PFSK-1 (cell line): Measurements from ENCODE around the gene GABBR2.

ENCODE experiments used
- FOXP2 ChIP-seq: optimal IDR thresholded peaks from 2 replicates; pipeline ENCODE3; 2011; ENCODE audit warnings: borderline replicate concordance, control low read depth, inconsistent platforms; ENCODE audit not compliant: insufficient read depth; ENCODE audit errors: extremely low read length, extremely low read depth
- POLR2AphosphoS5 ChIP-seq: IDR thresholded peaks from 2 replicates; pipeline ENCODE4 v1.6.1; 2012; ENCODE audit warnings: low read depth, mild to moderate bottlenecking, control low read depth, low read length, moderate library complexity
- SIN3A ChIP-seq: IDR thresholded peaks from 2 replicates; pipeline ENCODE4 v1.6.1; 2012; ENCODE audit warnings: mild to moderate bottlenecking, low read length, moderate library complexity, borderline replicate concordance; ENCODE audit not compliant: insufficient read depth
- TAF1 ChIP-seq: IDR thresholded peaks from 2 replicates; pipeline ENCODE4 v1.6.1; 2012; ENCODE audit warnings: low read length, control low read depth, borderline replicate concordance; ENCODE audit not compliant: insufficient read depth
- TF ChIP-seq, protein P1 (sequence below), 2 experiments: IDR thresholded peaks; 2 replicates each; pipeline versions ENCODE4 v1.6.1 to v1.8.0; 2011 to 2012; ENCODE audit warnings: low read depth in 2 of 2, low read length in 2 of 2, control low read depth in 1 of 2, inconsistent platforms in 1 of 2, mild to moderate bottlenecking in 1 of 2, moderate library complexity in 1 of 2; ENCODE audit not compliant: insufficient read depth in 1 of 2

The GABBR2 gene

DNA sequence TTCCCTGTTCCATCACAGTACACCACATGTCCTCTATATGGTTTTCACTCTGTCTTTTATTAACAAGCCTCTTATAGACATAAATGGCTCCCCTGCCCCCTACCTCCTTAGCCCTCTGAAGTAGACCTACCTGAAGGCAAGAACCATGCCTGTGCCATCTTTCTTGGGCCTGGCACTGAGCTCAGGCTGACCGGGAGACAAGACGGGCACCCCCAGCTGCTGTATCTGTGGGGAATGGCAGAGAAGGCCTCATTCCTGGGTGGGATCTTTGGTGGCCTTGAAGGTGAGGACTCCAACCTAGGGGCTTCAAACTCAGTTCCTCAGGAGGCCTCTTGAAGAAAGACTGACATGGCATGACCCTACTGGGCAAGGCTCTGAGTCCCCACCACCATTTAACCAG, 109.9 kb downstream of the GABBR2 start:
- TF ChIP-seq SIN3A (no peak), FOXP2 (no peak), POLR2AphosphoS5 (no peak), TAF1 (no peak)
- TF ChIP-seq, protein P1, sequence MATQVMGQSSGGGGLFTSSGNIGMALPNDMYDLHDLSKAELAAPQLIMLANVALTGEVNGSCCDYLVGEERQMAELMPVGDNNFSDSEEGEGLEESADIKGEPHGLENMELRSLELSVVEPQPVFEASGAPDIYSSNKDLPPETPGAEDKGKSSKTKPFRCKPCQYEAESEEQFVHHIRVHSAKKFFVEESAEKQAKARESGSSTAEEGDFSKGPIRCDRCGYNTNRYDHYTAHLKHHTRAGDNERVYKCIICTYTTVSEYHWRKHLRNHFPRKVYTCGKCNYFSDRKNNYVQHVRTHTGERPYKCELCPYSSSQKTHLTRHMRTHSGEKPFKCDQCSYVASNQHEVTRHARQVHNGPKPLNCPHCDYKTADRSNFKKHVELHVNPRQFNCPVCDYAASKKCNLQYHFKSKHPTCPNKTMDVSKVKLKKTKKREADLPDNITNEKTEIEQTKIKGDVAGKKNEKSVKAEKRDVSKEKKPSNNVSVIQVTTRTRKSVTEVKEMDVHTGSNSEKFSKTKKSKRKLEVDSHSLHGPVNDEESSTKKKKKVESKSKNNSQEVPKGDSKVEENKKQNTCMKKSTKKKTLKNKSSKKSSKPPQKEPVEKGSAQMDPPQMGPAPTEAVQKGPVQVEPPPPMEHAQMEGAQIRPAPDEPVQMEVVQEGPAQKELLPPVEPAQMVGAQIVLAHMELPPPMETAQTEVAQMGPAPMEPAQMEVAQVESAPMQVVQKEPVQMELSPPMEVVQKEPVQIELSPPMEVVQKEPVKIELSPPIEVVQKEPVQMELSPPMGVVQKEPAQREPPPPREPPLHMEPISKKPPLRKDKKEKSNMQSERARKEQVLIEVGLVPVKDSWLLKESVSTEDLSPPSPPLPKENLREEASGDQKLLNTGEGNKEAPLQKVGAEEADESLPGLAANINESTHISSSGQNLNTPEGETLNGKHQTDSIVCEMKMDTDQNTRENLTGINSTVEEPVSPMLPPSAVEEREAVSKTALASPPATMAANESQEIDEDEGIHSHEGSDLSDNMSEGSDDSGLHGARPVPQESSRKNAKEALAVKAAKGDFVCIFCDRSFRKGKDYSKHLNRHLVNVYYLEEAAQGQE (IDR thresholded peaks at IDR 0.05; ENCODE audit: insufficient read depth in 1 of 2, low read depth in 2 of 2, low read length in 2 of 2): no peak

DNA sequence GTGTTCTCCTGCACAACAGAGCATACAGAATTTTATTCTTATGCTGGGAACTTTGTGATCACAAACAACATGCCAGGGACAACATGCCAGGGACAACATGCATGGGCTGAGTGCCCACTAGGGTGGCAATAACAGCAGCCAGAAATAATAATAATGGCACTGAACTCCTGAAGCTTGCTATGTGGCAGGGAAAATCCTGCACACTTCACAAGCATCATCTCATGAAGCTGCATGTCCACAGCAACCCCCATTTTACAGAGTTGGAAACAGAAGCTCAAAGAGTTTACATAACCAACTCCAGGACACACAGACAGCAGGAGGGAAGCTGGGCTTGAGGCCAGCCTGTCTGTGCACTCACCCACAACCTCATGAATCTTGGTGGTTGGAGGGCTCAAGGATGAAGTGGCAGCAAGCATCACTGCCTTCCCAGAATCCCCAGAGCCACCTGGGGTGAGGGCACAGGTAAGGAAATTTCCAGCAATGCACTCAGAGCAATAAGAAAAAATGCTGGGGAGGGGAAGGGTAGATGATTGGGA, 111.4 kb downstream of the GABBR2 start:
- TF ChIP-seq, protein P1 (IDR thresholded peaks at IDR 0.05; ENCODE audit: insufficient read depth in 1 of 2, low read depth in 2 of 2, low read length in 2 of 2): no peak
- TF ChIP-seq FOXP2 (no peak), POLR2AphosphoS5 (no peak), TAF1 (no peak), SIN3A (no peak)

DNA sequence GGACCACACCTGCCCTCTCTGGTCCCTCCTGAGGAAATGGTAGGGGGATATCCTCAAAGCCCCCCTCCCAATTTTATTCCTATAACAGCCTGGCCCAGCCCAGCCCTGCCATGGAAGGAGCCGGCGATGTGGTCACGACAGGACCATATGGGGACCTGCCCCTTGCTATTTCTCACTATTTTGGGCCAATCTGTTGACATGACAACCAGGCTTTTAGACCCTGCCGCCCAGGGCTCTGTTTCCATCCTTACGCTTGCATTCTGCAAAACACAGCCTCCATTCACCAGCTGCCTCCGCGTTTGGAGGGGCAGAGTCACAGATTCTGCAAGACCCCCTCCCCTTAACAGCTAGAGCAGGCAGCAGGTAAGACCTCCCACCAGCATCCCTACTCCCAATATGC, 112.2 kb downstream of the GABBR2 start:
- TF ChIP-seq TAF1: no peak
- TF ChIP-seq POLR2AphosphoS5: no peak

DNA sequence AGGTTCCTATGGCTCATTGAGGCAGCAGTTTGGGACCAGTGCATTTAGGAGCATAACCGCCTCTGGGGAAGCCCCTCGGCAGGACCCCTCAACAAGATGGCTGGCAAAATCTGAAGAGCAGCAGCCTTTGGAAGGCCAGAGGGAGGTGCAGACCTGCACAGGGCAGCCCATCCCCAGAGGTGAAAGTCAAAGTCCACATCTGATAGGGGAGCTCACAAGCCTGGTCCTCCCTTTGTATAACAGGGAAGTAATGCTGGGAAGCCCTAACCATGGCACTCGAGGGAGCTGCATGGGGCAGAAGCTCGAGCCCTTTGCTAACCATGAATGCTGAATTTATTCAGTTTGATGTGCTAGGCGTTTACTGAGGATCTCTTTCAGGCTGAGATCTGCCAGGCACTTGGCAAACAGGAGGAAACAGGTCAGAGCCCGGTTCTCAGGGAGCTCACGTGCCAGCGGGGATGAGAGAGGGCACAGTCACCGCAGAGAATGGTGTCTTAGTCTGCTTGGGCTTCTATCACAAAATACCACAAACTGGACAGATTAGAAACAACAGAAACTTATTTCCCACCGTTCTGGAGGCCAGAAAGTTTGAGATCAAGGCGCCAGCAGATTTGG, 114.1 kb downstream of the GABBR2 start:
- no peak for TF ChIP-seq SIN3A
- no peak for TF ChIP-seq TAF1
- TF ChIP-seq FOXP2: no peak
- TF ChIP-seq, protein P1 (IDR thresholded peaks at IDR 0.05; ENCODE audit: insufficient read depth in 1 of 2, low read depth in 2 of 2, low read length in 2 of 2): no peak
- TF ChIP-seq POLR2AphosphoS5: no peak

DNA sequence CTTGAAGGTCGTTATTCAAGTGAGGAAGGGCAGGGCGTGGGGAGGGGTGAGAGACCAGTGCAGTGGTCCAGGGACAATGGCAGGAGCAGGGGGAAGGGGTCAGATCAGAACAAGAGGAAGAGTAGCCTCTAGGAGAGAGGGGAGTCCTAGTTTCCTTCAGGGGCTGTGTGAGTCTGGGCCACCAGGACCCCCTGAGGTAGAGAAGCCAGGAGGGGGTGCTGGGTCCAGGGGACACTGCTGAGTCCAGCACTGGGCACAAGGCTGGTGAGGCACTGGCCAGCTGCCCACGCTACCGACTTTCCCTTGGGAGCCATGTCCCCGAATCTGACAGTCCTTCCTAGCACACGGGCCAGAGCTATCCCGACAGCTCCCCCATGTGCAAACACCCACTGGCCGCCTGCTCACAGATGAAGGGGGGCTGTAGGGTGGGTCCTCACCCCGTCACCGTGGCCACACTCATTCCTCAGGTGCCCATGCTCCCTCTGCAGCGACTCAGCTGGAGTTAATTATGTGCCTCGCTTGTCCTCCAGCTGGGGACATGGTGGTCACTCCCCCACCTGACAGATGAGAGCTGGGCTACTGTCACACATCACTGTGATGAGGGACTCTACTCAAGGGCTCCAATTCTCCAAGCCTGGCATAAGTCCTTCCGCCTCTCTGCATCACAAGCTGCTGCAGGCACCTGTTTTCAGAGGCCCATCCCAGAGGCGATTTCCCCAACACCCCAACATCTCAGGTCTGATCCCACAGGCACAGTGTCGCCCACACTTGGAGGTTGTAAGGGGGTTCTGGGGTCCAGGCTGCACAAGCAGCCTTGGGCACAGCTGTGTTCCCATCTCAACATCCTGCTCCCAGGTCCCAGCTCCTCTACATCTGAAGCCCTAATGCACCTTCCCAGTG, 115.1 kb downstream of the GABBR2 start:
- TF ChIP-seq, protein P1 (IDR thresholded peaks at IDR 0.05; ENCODE audit: insufficient read depth in 1 of 2, low read depth in 2 of 2, low read length in 2 of 2): no peak
- no peak for TF ChIP-seq FOXP2
- no peak for TF ChIP-seq SIN3A
- TF ChIP-seq POLR2AphosphoS5: no peak
- TF ChIP-seq TAF1: no peak
